Panc1 (cell line): ENCODE results near the gene E2F8. TPM values are rescaled to one million over a fixed set of nuclear protein-coding genes. Genes with fewer than 3 reads are reported as not detected.

ENCODE experiments used
- total RNA-seq: library from RNA; stranded (reverse); gene quantifications from one replicate; pipeline ENCODE4 v1.2.1, GENCODE V29; 2021; ENCODE audit not compliant: unreplicated experiment

E2F8 gene
- total RNA-seq, 1 experiment from 2014 or later = 14.2 TPM

Other genes with a start within 250 kb of the E2F8 start
- not detected for gene MRGPRX2, start 180.2 kb downstream of the E2F8 start, total RNA-seq
- gene ZDHHC13, start 123.8 kb downstream of the E2F8 start, total RNA-seq = 24.3 TPM
- gene CSRP3, start 39.0 kb downstream of the E2F8 start, total RNA-seq = not detected